LoVo (cell line): ENCODE measurements around the gene ARVCF.

Experiments
- DNase-seq: peaks from one replicate; pipeline ENCODE4 v3.0.0-alpha.2; 2016; ENCODE audit warnings: low spot score

ARVCF gene

GRCh38 chr22:20053407-20054033 is 36.9 kb upstream of the ARVCF start:
- DNase-seq = no peak

- no peak for DNase-seq
Measured at GRCh38 chr22:20052309-20053259, 36.0 kb upstream of the ARVCF start.

- DNase-seq = no peak
Measured at GRCh38 chr22:20051927-20052308, 35.3 kb upstream of the ARVCF start.

GRCh38 chr22:20046730-20047129 is 30.1 kb upstream of the ARVCF start:
- no peak for DNase-seq

DNA sequence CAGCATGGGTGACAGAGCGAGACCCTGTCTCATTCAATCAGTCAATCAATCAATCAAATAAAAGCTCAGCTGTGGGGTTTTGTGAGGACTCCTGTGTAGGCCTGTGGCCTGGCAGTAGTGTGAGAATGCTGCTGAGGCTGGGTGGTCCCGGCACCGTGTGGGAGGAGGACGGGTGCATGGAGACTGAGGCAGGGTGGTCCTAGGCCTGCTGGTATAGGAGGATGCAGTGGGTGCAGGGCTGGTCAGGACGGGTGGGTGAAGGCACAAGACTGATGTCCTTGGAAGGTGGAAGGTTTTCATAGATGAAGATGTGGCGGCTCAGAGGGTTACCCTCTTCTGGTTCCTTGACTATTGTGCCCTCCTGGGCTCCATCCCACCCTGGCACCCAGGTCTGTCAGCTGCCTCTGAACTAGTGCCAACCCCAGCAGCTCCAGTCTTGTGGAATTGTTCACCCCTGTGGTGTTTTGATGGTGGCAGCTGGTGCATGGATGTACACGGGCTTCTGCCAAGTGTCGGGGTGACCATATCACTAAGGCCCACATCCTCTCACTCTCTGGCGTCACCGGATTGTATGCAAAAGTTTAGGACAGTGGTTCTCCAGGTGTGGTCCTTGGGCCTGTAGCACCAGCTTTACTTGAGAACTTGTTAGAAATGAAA is 28.0 kb upstream of the ARVCF start:
- no peak for DNase-seq

GRCh38 chr22:20043997-20044342 is 27.3 kb upstream of the ARVCF start:
- no peak for DNase-seq

GRCh38 chr22:20043057-20043996 is 26.7 kb upstream of the ARVCF start:
- no peak for DNase-seq

GRCh38 chr22:20040327-20041200 is 23.9 kb upstream of the ARVCF start:
- no peak for DNase-seq

- DNase-seq = no peak
Measured at GRCh38 chr22:20039683-20040325, 23.2 kb upstream of the ARVCF start.

- DNase-seq = no peak
Measured at GRCh38 chr22:20038574-20038973, 22.0 kb upstream of the ARVCF start.

DNA sequence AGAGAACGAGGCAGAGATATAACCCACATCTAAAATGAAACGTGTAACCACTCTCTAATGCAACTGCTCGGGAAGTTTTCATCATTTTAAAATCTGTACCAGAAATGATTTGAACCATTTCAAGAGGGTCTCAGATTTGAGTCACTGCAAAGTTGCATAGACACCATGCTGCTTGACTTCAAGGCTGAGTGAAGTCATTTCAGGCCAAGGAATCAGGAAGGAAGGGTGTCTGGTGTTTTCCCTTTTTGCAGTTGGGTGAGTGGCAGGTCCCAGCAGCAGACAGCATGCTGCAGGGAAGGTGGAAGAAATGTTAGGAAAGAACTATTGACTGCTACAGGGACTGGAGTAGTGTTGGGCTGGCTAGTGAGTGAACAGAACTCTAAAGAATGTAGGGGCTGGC is 20.8 kb upstream of the ARVCF start:
- no peak for DNase-seq

GRCh38 chr22:20036535-20037392 is 20.1 kb upstream of the ARVCF start:
- DNase-seq = no peak

DNA sequence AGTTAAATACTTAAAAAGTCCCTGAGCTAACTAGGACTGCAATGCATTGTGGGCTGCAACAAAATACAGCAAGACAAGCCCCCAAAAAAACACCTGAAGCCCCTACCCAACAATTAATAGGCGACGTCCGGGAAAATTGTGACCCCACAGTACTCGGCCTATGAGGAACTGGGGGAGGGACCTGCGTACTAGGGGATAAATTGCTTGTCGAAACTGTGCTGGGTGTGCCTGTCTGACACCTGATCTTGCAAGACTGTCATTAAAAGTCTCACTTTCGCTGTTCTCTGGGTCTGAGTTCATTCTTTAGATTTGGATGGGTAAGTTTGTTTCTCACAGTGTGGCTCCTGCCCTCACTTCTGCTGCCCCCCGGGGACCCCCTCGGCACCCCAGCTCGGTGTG is 19.5 kb upstream of the ARVCF start:
- DNase-seq = no peak

DNA sequence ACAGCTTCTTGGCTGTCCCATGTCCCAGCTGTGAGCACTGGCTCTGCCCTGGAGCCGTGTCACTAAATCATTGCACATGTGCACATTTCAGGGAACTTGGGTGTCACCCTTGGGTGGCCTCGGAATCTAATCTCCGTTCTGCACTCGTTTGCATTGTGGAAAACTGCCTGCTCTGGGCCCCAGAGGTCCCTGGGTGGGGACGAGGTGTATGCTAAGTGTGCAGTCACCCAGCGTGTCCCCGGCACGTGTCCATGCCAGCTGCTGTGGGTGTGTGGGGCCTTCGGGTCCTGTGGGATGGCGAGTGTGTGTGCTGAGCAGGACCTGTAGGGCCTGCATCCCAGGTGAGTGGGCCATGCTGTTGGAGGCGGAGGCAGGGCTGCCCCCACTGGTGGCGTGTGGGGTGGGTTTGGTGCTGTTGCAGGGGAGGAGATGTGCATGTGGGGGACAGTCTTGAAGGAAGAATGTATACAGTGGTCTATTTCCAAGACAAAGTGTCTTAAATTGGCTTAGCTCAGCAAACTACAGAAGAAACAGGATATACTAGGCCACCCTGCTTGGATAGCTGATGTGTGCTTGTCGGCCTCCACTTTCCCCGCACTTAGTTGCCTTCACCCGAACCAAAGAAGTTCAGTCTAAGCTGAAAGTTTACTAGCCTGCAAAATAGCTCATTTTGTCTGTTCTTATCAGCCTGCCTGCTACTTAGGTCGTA is 18.9 kb upstream of the ARVCF start:
- DNase-seq = no peak

DNA sequence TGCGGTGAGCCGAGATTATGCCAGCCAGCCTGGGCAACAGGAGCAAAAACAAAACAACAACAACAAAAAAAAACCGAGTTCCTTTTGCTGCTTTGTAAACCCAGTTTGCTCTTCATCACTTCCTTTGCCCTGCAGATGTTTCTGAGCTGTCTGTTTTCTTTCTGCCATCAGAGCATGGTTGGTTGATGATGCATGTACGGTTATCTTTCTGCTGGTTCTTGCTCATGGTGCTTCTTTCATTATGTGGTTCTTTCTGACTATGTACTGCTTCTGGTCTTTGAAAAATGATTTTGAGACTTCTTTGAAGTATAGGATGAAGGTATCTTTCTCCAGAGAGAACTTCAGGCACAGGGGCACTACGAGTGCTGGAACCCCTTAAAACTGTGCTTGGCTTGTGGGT is 17.5 kb upstream of the ARVCF start:
- DNase-seq = no peak

- no peak for DNase-seq
Measured at GRCh38 chr22:20033045-20033706, 16.6 kb upstream of the ARVCF start.

- no peak for DNase-seq
Measured at GRCh38 chr22:20032407-20032991, 15.9 kb upstream of the ARVCF start.
